SU-DHL-6 (cell line): ENCODE measurements around the gene KLF15.

ENCODE experiments used
- H2AFZ ChIP-seq: fragments of 200-600 bp; sonication (generic); 2 replicates; pipeline ENCODE4 v1.6.1; 2014; ENCODE audit warnings: low read depth, mild to moderate bottlenecking, moderate library complexity, mixed read lengths, antibody characterized with exemption, low read length; ENCODE audit not compliant: severe bottlenecking
- H3F3A ChIP-seq: fragments of 200-600 bp; shearing (Covaris generic); 2 replicates; pipeline ENCODE4 v1.6.0; 2016; ENCODE audit warnings: antibody characterized with exemption, mild to moderate bottlenecking; ENCODE audit not compliant: insufficient read depth
- H3K27ac ChIP-seq: fragments of 200-600 bp; sonication (generic); 2 replicates; pipeline ENCODE4 v1.5.1; 2016; ENCODE audit warnings: low read depth, mild to moderate bottlenecking, low read length, moderate library complexity, mixed read lengths
- H3K27me3 ChIP-seq: fragments of 200-600 bp; sonication (generic), shearing (Covaris generic); 2 replicates; pipeline ENCODE4 v1.6.0; 2014; ENCODE audit warnings: mild to moderate bottlenecking, low read length
- H3K36me3 ChIP-seq: fragments of 200-600 bp; sonication (generic); 2 replicates; pipeline ENCODE4 v1.6.1; 2014; ENCODE audit warnings: mild to moderate bottlenecking, low read length, mixed read lengths
- H3K4me2 ChIP-seq: fragments of 300-600, 200-600 bp; shearing (Covaris generic), sonication (generic); 2 replicates; pipeline ENCODE4 v1.6.0; 2014; ENCODE audit warnings: low read length, low read depth, mild to moderate bottlenecking; ENCODE audit not compliant: poor library complexity, severe bottlenecking
- H3K4me3 ChIP-seq: fragments of 200-600 bp; sonication (generic); 2 replicates; pipeline ENCODE4 v1.5.1; 2014; ENCODE audit warnings: antibody characterized with exemption, low read length, mild to moderate bottlenecking, mixed read lengths; ENCODE audit not compliant: insufficient read depth, poor library complexity, severe bottlenecking
- H3K79me2 ChIP-seq: fragments of 200-600 bp; sonication (generic); 2 replicates; pipeline ENCODE4 v1.6.1; 2014; ENCODE audit warnings: mild to moderate bottlenecking, low read length, moderate library complexity; ENCODE audit not compliant: insufficient read depth
- H3K9ac ChIP-seq: fragments of 200-600 bp; sonication (generic); 2 replicates; pipeline ENCODE4 v1.7.0; 2014; ENCODE audit warnings: mild to moderate bottlenecking, low read length
- H3K9me2 ChIP-seq: fragments of 200-600 bp; sonication (generic); replicated peaks from 2 replicates; pipeline ENCODE4 v1.6.1; 2014; ENCODE audit warnings: low read length; ENCODE audit not compliant: insufficient read depth
- H3K9me3 ChIP-seq: fragments of 200-600 bp; sonication (generic); 2 replicates; pipeline ENCODE4 v1.6.1; 2014; ENCODE audit warnings: low read length, mixed read lengths; ENCODE audit not compliant: insufficient read depth
- H4K20me1 ChIP-seq: fragments of 200-600 bp; sonication (generic); 2 replicates; pipeline ENCODE4 v1.6.1; 2014; ENCODE audit warnings: low read depth, mild to moderate bottlenecking, antibody characterized with exemption, low read length, moderate library complexity, mixed read lengths
- CTCF ChIP-seq: fragments of 200-600 bp; sonication (generic); IDR thresholded peaks from one replicate; pipeline ENCODE4 v1.5.1; 2017; ENCODE audit warnings: antibody characterized with exemption, mild to moderate bottlenecking, low read length, moderate library complexity; ENCODE audit not compliant: insufficient read depth, poor library complexity, severe bottlenecking
- EZH2phosphoT487 ChIP-seq: fragments of 200-600 bp; sonication (generic), shearing (Covaris generic); conservative IDR thresholded peaks from 2 replicates; pipeline ENCODE4 v1.6.1; 2018; ENCODE audit warnings: mild to moderate bottlenecking, antibody characterized with exemption, low read length, moderate library complexity, mixed read lengths

Gene KLF15

GRCh38 chr3:126313166-126313565 is 44.0 kb downstream of the KLF15 start:
- H3K9me2 ChIP-seq: no peaks in the 10 kb centered on the region
- H3K9me3 ChIP-seq: no peaks in the 10 kb centered on the region
- no peaks in the 10 kb centered on the region for H4K20me1 ChIP-seq
- no peak overlapping the region for H3K4me3 ChIP-seq
- no peaks in the 10 kb centered on the region for H3F3A ChIP-seq
- no peak overlapping the region for H3K4me2 ChIP-seq
- H3K36me3 ChIP-seq: no peaks in the 10 kb centered on the region
- TF ChIP-seq CTCF: no peak
- no peak for TF ChIP-seq EZH2phosphoT487
- no peak overlapping the region for H2AFZ ChIP-seq
- no peaks in the 10 kb centered on the region for H3K79me2 ChIP-seq
- H3K27ac ChIP-seq: no peak overlapping the region
- no peaks in the 10 kb centered on the region for H3K27me3 ChIP-seq
- no peak overlapping the region for H3K9ac ChIP-seq

DNA sequence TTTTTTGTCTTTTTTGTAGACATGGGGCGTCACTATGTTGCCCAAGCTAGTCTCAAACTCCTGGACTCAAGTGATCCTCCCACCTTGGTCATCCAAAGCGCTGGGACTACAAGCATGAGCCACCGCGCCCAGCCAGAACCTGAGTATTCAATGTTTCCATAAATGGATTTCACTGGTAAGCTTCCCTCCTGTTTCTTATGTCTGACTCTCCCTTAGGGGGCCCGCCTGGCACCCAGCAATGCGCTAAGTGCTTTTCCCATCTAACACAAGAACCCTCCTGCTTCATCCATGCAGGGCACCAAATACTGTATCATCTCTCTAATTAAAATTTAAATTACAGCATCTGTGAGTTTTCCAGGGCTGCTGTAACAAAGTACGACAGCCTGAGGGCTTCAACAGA is 44.9 kb downstream of the KLF15 start:
- H3K9me2 ChIP-seq: no peaks in the 10 kb centered on the region
- H3K4me2 ChIP-seq: no peak overlapping the region

DNA sequence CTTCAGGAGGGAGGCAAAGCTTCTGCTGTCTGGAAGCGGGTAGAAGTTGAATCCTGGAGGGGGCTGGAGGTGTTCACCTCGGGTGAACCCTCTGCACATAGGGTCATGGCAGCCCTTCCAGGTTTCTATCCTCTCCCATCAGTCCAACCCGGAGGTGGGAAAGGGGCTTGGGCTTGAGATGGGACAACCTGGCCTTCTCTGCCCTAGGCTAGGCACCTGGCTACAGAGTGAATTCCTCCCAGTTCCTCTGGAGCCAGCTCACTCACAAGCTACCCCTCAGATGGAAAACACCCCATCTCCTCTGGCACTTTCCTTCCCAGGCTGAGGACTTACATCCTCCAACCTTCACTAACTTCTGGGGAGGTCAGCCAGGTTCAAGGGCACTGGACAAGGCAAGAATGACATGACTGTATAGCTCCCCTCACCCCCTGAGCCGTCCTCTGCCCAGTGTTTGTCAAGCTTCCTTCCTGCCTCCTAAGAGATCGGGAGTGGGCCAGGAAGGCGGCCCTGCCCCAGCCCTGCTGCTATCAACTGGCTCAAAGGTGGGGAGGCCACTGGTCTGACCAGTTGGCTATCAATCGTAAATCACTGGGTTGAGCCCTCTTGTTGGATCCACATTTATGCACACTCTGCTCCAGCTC is 45.8 kb downstream of the KLF15 start:
- H3K9me3 ChIP-seq: no peaks in the 10 kb centered on the region
- no peak overlapping the region for H3K4me3 ChIP-seq
- no peak overlapping the region for H2AFZ ChIP-seq
- no peaks in the 10 kb centered on the region for H3K36me3 ChIP-seq
- no peaks in the 10 kb centered on the region for H3F3A ChIP-seq
- no peak overlapping the region for H3K4me2 ChIP-seq
- no peaks in the 10 kb centered on the region for H3K27me3 ChIP-seq
- no peaks in the 10 kb centered on the region for H3K79me2 ChIP-seq
- H3K27ac ChIP-seq: no peak overlapping the region
- H4K20me1 ChIP-seq: no peaks in the 10 kb centered on the region
- no peak overlapping the region for H3K9ac ChIP-seq
- no peaks in the 10 kb centered on the region for H3K9me2 ChIP-seq
- TF ChIP-seq EZH2phosphoT487: no peak
- no peak for TF ChIP-seq CTCF

More for the DNA sequence above, 44.9 kb downstream of the KLF15 start:
- Histone ChIP-seq H2AFZ (no peak overlapping the region), H3K79me2 (no peaks in the 10 kb centered on the region), H3K27ac (no peak overlapping the region), H3F3A (no peaks in the 10 kb centered on the region), H3K27me3 (no peaks in the 10 kb centered on the region), H3K9ac (no peak overlapping the region), H3K9me3 (no peaks in the 10 kb centered on the region), H3K36me3 (no peaks in the 10 kb centered on the region), H4K20me1 (no peaks in the 10 kb centered on the region), H3K4me3 (no peak overlapping the region)
- no peak for TF ChIP-seq EZH2phosphoT487
- TF ChIP-seq CTCF: no peak
